Spleen (tissue), 11 donors: ENCODE results near the gene NECTIN3. TPM values are rescaled to one million over a fixed set of nuclear protein-coding genes. Genes with fewer than 3 reads are reported as not detected.

Experiments
- DNase-seq: peaks from one replicate; pipeline ENCODE4 v3.0.0-alpha.2; 2020
- H3K27ac ChIP-seq, 8 donors: fragments of 200-600 bp; sonication (generic) in 7 of 8; 1 replicate in 4 of 8; 2 replicates in 4 of 8; pipeline versions ENCODE4 v1.5.0 to v1.8.0; 2016 to 2021; ENCODE audit warnings: inconsistent platforms in 4 of 8, mild to moderate bottlenecking in 4 of 8, moderate library complexity in 1 of 8
- H3K27me3 ChIP-seq, 7 donors: fragments of 200-600 bp; sonication (generic) in 6 of 7; replicated peaks in 1 of 7; 1 replicate in 4 of 7; 2 replicates in 3 of 7; pipeline versions ENCODE4 v1.5.0 to v1.8.0; 2016 to 2021; ENCODE audit warnings: inconsistent platforms in 3 of 7, mild to moderate bottlenecking in 1 of 7
- H3K36me3 ChIP-seq, 6 donors: fragments of 200-600 bp; sonication (generic) in 5 of 6; 1 replicate in 4 of 6; 2 replicates in 2 of 6; pipeline versions ENCODE4 v1.5.0 to v1.8.0; 2016 to 2021; ENCODE audit warnings: inconsistent platforms in 2 of 6
- H3K4me1 ChIP-seq, 6 donors: fragments of 200-600 bp; sonication (generic) in 5 of 6; 1 replicate in 3 of 6; 2 replicates in 3 of 6; pipeline versions ENCODE4 v1.5.0 to v1.8.0; 2016 to 2021; ENCODE audit warnings: inconsistent platforms in 3 of 6
- H3K4me3 ChIP-seq, 8 donors: fragments of 200-600 bp; sonication (generic) in 7 of 8; 1 replicate in 4 of 8; 2 replicates in 4 of 8; pipeline versions ENCODE4 v1.5.0 to v1.8.0; 2016 to 2021; ENCODE audit warnings: inconsistent platforms in 4 of 8, mild to moderate bottlenecking in 4 of 8, moderate library complexity in 2 of 8
- H3K9me3 ChIP-seq, 8 donors: fragments of 200-600 bp; sonication (generic) in 7 of 8; 1 replicate in 4 of 8; 2 replicates in 4 of 8; pipeline versions ENCODE4 v1.5.0 to v1.8.0; 2016 to 2021; ENCODE audit warnings: inconsistent platforms in 4 of 8
- POLR2A ChIP-seq, 3 donors: fragments of 450-650 bp; IDR thresholded peaks; one replicate each; pipeline ENCODE4 v1.5.1; 2017; ENCODE audit warnings: antibody characterized with exemption in 3 of 3, mild to moderate bottlenecking in 1 of 3
- POLR2AphosphoS5 ChIP-seq, 3 donors: sonication (generic); formaldehyde crosslinking; IDR thresholded peaks; one replicate each; pipeline ENCODE4 v1.5.1; 2017; ENCODE audit warnings: antibody characterized with exemption in 3 of 3
- WGBS, 5 donors: extraction: QIAGEN DNeasy Blood & Tissue Kit in 3 of 5; methylation state at CpG; one replicate each; pipeline versions ENCODE4 v1.1.5 to v1.1.7; 2013 to 2018; 5-methylcytosine and 5-hydroxymethylcytosine counted together
- intact Hi-C: fragments of 100-400 bp; cut with DNase I; formaldehyde crosslinking; loops from one replicate; pipeline ENCODE4 v1.15.0; 2023; ENCODE audit warnings: low total_unique reads
- polyA plus RNA-seq, 3 donors: library from polyadenylated mRNA; stranded (reverse); fragments of 200-250 nt; gene quantifications; one replicate each; pipeline ENCODE4 v1.2.1, GENCODE V29; 2013
- total RNA-seq, 7 donors: library from RNA; depleted of rRNA in 3 of 7; stranded (reverse); fragments of >200 nt in 3 of 7; fragmentation: NEBNext Ultra II Directional in 4 of 7; extraction: Animal tissue kit (Norgen Biotek cat#: 25700) in 4 of 7; gene quantifications; one replicate each; pipeline versions ENCODE4 v1.1.0 to v1.2.1, GENCODE V29; 2016 to 2021
- TF ChIP-seq, protein P1 (sequence below), 11 experiments: fragments of 200-600 bp in 7 of 11; fragments of 450-650 bp in 4 of 11; sonication (generic) in 4 of 11; IDR thresholded peaks in 8 of 11; conservative IDR thresholded peaks in 3 of 11; 1 replicate in 7 of 11; 2 replicates in 4 of 11; pipeline versions ENCODE4 v1.4.0 to v1.8.0; 2016 to 2021; ENCODE audit warnings: antibody characterized with exemption in 11 of 11, inconsistent platforms in 4 of 11, mild to moderate bottlenecking in 1 of 11
- donor health status: healthy with polysubstance abuse.
- donor health status: DM: no; HTN: no; CAD: no; lungs with moderate emphysema.
- donor health status: DM: no; HTN: no; CAD: no.
- donor health status: Bipolar disorder and iron deficiency.
- donor health status: healthy.
- donor health status: DM: no; HTN: no; CAD: no.
- donor health status: DM: yes; HTN: yes; CAD: no.

The NECTIN3 gene
- total and polyA plus RNA-seq, 10 donors, result 0.43 to 12.5 (median 7.3) TPM

- Histone ChIP-seq H3K4me1 (no peaks in the 10 kb centered on the region), H3K36me3 (no peaks in the 10 kb centered on the region), H3K4me3 (no peak overlapping the region), H3K27ac (no peak overlapping the region), H3K27me3 (no peaks in the 10 kb centered on the region), H3K9me3 (peaks cover 0 to 34% (median 27%) of the 10 kb centered on the region in 8 donors)
- TF ChIP-seq POLR2AphosphoS5 (IDR thresholded peaks at IDR 0.05) (no peak), POLR2A (IDR thresholded peaks at IDR 0.05) (no peak)
- TF ChIP-seq, protein P1, sequence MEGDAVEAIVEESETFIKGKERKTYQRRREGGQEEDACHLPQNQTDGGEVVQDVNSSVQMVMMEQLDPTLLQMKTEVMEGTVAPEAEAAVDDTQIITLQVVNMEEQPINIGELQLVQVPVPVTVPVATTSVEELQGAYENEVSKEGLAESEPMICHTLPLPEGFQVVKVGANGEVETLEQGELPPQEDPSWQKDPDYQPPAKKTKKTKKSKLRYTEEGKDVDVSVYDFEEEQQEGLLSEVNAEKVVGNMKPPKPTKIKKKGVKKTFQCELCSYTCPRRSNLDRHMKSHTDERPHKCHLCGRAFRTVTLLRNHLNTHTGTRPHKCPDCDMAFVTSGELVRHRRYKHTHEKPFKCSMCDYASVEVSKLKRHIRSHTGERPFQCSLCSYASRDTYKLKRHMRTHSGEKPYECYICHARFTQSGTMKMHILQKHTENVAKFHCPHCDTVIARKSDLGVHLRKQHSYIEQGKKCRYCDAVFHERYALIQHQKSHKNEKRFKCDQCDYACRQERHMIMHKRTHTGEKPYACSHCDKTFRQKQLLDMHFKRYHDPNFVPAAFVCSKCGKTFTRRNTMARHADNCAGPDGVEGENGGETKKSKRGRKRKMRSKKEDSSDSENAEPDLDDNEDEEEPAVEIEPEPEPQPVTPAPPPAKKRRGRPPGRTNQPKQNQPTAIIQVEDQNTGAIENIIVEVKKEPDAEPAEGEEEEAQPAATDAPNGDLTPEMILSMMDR (IDR thresholded peaks at IDR 0.05 in 8 of 11, conservative IDR thresholded peaks at IDR 0.05 in 3 of 11), result no peak
- intact Hi-C loops, result no loop called here
- DNase-seq, result no peak
- WGBS, 5 donors, result 82 to 100% (median 94%) methylated on average over 1 of the region's 1 CpG
These were observed 38.1 kb upstream of the NECTIN3 start for GRCh38 chr3:111033470-111034050.

- Histone ChIP-seq H3K4me1 (no peaks in the 10 kb centered on the region), H3K9me3 (peaks cover 0 to 37% (median 27%) of the 10 kb centered on the region in 8 donors), H3K27me3 (no peaks in the 10 kb centered on the region), H3K36me3 (no peaks in the 10 kb centered on the region), H3K4me3 (no peak overlapping the region), H3K27ac (no peak overlapping the region)
- 29 to 83% (median 74%) methylated on average over 2 of the region's 2 CpGs for WGBS, 5 donors
- TF ChIP-seq, protein P1 (IDR thresholded peaks at IDR 0.05 in 8 of 11, conservative IDR thresholded peaks at IDR 0.05 in 3 of 11), result no peak
- no peak for TF ChIP-seq POLR2AphosphoS5 (IDR thresholded peaks at IDR 0.05)
- TF ChIP-seq POLR2A (IDR thresholded peaks at IDR 0.05), result no peak
- intact Hi-C loops, result no loop called here
- DNase-seq, result no peak
These were observed 36.3 kb upstream of the NECTIN3 start for GRCh38 chr3:111035316-111035715.

DNA sequence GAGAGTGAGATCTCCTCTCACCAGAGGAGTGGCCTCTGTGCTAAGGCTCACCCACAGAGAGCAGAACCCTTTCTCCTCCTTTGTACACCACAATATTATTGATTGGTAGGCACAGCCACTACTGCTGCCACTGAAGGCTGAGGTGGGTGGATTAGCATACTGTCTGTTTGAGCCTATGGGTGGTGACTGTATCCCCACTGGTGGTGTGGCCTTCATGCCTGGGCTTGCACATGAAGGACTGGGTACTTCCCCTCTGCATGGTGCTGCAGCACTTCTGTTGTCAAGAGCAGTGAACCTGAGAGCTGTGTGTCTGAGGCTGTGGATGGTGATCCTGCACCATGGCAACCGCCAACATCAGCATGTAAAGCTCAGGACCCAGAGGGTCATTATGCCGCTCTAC lies 35.7 kb upstream of the NECTIN3 start:
- Histone ChIP-seq H3K4me3 (no peak overlapping the region), H3K4me1 (no peaks in the 10 kb centered on the region), H3K27ac (no peak overlapping the region), H3K9me3 (peaks cover 0 to 37% (median 27%) of the 10 kb centered on the region in 8 donors), H3K36me3 (no peaks in the 10 kb centered on the region), H3K27me3 (no peaks in the 10 kb centered on the region)
- TF ChIP-seq POLR2AphosphoS5 (IDR thresholded peaks at IDR 0.05), result no peak
- TF ChIP-seq, protein P1 (IDR thresholded peaks at IDR 0.05 in 8 of 11, conservative IDR thresholded peaks at IDR 0.05 in 3 of 11), result no peak
- no peak for TF ChIP-seq POLR2A (IDR thresholded peaks at IDR 0.05)
- WGBS, 5 donors, result 90 to 100% (median 96%) methylated on average over 1 to 2 of the region's 2 CpGs
- intact Hi-C loops, result no loop called here
- DNase-seq, result peak; percentile 38

GRCh38 chr3:111040959-111041358 lies 30.7 kb upstream of the NECTIN3 start:
- Histone ChIP-seq H3K36me3 (no peaks in the 10 kb centered on the region), H3K27ac (no peak overlapping the region), H3K4me1 (no peaks in the 10 kb centered on the region), H3K4me3 (no peak overlapping the region), H3K27me3 (no peaks in the 10 kb centered on the region), H3K9me3 (peaks cover 0 to 32% (median 20%) of the 10 kb centered on the region in 8 donors)
- TF ChIP-seq POLR2AphosphoS5 (IDR thresholded peaks at IDR 0.05), result no peak
- TF ChIP-seq POLR2A (IDR thresholded peaks at IDR 0.05), result no peak
- TF ChIP-seq, protein P1 (IDR thresholded peaks at IDR 0.05 in 8 of 11, conservative IDR thresholded peaks at IDR 0.05 in 3 of 11), result no peak
- 88 to 97% (median 92%) methylated on average over 2 of the region's 2 CpGs for WGBS, 5 donors
- no peak for DNase-seq
- intact Hi-C loops, result no loop called here
